Measurements from ENCODE around the gene CDA.
"Not testable (repeated sequence)": the region's sequence is repeated elsewhere in the genome, so short reads cannot be mapped to it uniquely, and the experiment has no call there.

The CDA gene

DNA sequence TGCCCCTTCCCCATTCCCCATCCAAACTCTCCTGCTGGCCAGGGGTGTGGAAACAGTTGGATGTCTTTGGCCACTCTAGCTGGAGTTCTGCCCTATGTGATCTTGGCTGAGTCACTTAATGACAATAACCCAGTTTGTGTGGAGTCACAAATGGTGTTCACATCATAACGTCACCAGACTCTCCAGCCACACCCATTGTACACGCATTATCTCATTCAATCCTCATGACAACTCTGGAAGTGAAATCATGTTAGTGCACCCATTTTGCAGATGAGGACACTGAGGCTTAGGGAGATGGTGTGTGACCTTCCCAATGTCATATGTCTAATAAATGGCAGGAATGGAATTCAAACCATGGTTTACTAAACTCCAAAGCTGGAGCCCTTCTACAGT is 1.2 kb upstream of the CDA start:
- no peak for DNase-seq

DNA sequence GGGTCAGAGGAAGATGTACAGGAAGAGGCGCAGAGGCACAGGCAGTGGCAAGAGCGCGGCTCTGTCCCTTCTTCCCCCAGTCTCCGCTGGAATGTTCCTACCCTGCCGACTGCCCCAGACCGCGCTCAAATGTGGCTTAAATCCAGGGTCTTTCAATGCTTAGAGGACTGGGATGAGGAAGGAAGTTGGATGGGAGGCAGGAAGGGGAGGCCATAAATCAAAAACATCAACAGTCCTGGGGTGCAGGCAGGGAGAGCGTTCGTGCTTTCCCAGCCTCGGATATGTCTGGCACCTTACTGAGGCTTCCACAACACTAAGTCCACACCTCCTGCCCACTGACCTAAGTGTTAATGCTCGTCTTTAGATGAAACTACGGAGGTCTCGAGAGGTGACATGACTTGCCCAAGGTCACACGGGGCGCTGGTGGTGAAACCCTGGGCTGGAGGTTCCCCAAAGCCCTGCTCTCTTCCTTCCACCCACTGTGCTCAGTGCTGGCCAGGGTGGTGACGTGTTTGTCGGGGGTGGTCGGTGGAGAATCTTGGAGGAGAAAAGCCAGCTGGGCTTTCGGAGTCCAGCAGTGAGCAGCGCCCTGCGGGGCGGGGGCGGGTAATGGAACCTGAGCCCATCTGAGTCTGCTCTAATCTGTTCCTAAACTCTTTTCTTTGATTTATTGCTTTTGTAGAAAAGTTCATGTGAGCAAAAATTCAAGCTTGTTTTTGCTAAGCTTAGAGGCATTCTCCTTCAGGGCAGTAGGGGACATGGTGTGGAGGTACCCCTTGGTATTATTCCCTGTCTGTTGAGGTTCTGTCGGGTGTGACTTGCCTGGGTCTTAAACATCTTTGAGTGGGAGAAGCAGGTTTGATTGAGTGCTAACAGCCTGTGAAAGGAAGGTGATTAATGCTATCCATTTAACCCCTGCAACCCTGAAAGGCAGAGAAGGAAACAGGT is 708 bp downstream of the CDA start:
- no peak for DNase-seq

DNA sequence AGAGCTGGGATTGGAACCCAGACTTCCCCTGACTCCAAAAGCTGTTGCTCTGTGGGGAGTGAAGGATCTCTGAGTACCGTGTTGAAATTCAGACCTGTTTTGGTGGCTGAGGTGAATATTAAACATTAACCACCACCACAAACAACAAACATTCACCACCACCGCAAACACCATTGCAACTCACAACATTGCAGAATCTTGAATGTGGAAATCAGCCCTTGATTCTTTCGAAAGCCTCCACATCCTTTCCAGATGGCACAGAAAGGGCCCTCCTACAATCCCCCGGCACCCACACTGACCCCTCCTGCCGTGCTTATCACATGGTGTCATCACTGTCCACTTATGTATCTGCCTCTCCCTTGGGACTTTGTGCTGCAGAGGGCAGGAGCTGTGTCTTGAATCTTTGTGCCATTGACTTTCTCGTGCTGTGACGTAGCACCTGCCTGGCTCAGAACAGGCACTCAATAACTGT is 1.4 kb downstream of the CDA start:
- no peak for DNase-seq

DNA sequence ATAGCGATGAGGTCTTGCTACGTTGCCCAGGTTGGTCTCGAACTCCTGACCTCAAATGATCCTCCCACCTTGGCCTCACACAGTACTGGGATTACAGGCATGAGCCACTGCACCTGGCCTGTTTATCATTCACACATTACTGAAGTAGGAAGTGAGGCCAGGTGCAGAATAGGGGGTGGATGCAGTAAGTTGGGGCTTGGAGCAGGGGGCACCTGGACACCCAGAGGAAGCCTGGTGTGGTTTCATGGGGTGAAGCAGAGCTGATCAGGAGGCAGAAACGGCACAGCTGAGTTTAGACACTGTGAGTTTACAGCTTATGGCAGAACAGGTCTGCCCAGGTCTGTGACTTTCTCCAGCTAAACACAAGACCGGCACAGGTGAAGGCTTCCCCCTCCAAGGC is 4.9 kb downstream of the CDA start:
- DNase-seq, result no peak

DNA sequence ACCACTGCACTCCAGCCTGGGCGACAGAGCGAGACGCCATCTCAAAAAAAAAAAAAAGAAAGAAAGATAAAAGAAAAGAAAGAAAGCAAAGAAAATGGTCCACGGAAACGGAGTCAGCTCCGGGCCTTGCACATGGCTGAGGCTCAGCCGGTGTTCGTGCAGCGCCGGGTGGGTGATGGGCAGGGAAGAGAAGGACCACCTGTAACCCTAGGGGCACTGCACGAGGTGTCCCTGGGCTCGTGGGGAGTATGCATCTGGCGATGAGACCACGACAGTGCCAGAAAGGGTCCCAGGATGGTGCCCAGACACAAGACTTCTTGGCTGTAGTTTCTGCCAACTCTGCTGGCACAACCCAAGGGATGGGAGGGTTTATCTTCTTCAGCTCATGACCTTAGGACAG is 5.8 kb downstream of the CDA start:
- DNase-seq, result no peak

DNA sequence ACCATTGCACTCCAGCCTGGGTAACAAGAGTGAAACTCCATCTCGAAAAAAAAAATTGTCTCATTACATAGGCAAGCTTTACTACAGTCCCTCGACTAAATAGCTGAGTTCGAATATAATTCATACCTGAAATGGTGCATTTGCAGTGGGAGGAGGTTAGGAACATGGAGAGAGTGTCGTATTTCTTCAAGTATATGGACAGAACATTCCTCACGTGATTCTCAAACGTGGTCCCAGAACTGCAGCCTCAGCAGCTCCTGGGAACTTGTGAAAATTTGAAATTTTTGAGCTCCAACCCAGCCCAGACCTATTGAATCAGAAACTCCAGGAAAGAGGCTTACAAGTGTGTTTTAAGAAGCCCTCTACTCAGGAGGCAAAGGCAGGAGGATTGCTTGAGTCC is 7.2 kb downstream of the CDA start:
- no peak for DNase-seq

DNA sequence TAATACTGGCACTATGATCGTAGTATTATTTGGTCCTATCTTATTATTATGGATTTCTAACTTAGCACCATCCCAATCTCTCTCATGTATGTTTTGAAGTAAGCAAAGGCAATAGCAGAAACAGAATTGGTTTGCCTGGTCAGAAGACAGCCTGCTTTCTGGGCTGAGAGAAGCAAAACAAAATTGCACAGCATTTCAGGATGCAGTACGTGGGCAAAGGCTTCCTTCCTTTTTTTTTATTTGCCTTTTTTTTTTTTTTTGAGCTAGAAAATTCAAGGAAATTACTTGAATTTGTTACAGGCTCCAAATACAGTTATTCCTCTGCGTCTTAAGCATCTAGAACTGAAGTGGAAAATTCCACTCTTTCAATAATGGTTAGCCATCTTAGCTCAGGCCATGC is 8.8 kb downstream of the CDA start:
- no peak for DNase-seq

DNA sequence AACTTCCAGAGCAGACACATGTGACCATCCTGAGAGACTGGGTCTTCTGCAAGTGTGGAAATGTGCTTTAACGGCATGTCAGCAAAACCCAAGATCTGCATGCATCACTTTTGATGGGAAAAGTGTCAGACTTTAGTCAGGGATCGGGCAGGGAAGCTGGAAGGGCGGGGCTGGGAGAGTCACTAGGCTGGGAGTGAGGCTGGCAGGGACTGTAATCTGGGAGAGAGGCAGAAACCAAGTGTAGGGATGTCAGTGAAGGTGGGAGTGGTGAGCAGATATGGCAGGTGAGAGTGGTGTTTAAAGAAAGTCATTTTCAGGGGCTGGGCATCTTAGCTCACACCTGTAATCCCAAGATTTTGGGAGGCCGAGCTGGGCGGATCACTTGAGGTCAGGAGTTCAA is 11.3 kb downstream of the CDA start:
- DNase-seq, result no peak

DNA sequence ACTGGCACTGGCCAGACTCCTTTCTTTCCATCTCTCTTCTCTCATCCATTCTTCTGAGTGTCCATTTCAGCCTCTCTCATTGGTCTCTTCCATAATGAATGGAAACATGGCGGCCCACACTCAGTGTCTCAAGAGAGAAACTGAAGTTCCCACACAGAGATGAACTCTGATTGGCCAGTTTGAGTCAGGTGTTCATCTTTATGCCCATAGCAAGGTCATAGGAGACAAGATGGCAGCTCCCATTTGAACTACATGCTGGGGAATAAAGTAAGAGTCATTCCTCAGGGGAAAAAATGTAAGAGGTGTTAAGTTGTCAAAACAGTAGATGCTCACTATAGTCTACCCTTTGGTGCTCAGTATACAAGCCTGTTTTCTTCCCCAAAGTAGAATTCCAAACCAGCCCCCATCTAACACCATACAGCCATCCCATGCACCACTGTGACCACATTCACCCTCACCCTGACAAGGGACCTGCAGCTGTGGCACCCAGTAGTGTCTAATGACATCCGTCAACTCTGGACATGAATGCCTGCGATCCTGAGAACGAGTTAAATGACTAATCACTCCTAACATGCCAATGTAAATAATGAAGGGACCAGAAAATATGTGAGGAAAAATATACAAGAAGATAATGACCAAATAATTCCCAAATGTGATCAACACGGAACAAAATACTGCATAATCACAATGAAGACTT is 12.4 kb downstream of the CDA start:
- DNase-seq, result no peak

DNA sequence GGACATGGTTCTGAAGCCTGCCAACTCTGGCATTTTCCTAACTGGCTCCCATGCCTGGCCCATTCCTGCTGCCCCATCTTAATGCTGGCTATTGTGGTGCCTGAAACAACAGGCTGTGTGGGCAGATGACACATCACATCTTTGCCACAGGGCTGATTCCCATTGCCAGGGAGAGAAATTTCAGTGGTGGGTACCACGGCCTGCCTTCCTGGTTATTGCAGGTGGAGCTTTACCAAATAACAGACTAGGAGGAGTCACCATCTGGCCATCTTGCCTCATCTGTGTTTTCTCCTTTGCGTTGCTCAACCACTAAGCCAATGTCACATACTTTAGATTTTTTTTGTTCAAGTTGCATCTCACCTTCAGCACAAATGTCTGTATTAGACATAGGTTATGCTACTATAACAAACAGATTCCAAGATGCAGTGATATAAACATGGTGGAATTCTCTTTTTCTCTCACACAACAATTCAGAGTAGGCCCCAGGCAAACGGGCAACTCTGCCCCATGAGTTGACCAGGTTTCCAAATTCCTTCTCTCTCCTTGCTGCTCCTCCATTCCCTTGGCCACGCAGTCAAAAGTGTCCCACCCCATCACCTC is 14.1 kb downstream of the CDA start:
- no peak for DNase-seq

DNA sequence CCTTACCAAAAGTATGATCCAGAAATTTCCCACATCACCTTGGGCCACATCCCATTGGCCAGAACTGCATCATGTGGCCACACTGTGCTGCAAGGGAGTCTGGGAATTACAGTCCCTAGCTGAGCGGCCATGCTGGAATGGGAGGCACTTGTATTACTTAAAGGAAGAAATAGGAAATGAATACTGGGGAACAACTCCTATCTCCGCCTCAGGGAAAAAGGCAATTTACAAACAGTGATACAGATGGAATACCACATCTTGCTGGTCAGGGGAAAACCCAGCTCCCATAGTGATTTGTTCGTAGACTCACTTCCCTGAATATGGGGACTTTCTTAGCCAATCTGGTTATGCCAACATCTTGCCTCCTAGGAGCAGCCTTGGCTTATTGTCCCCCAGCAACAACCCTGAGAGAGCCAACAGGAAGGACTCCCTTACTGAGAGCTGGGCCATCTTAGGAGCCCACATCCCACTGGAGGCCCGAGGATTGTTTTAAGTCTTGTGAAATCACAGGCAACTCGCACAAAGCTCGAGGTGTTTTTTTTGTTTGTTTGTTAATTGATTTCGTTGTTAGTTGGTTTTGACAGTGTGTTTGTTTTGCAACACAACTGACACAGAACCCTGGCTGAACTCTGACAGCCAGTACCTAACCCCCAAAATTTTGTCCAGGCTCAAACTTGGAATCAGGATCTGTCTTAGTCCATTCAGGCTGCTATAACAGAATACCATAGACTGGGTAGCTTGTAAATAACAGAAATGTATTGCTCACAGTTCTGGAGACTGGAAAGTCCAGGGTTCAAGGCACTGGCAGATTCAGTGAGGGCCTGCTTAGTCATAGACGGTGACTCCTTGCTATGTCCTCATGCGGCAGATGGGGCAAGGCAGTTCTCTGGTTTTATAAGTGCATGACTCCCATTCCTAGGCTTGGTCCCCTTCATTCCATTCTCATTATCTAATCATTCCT is 14.9 kb downstream of the CDA start:
- DNase-seq, result no peak

DNA sequence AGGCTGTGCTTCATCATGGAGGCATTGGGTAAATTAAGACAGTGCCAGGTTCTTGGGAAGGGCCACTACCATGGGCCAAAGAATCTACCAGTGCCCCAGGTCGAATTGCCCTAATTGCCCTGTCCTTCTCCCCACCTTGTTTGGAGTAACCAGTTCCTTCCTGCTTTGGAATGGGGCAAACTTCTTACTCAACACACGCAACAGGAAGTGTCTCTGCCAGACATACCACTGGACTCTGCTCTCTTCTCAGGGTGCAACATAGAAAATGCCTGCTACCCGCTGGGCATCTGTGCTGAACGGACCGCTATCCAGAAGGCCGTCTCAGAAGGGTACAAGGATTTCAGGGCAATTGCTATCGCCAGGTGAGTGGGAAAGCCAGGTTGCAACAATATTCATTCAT is 15.8 kb downstream of the CDA start:
- no peak for DNase-seq

DNA sequence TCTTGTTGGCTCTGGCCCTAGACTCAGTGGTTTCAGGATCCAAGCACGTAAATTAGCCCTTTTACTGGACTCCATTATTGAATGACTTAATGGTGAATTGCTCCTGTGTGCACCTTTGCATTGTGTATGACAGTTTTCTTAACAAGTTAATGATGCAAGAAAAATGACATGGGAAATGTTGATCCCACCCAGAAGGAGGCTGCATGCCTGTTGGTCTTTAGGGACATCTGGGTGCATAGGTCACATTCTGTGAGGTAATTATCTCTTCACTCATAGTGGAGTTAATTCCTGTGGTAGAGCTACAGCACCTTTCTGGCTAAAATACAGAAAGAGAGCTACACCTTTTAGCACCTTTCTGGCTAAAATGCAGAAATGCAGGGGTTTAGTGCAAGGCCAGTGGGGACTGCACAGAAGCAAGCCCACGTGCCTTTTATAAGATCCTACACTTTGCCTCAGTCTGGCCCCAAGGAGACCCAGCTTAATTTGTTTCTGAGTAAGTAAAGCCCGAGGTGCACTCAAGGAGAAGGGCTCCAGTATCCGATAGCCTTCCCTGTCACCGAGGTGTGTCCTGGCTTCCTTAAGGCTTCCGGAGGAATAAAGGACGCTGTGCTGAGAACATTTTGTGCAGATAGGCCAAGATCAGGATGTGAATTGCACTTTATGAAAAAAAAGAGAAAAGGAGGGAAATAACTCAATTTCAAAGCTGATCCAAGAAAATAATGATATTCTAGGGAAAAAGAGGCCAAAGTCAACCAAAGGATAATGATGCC is 18.1 kb downstream of the CDA start:
- DNase-seq, result not testable (repeated sequence)

DNA sequence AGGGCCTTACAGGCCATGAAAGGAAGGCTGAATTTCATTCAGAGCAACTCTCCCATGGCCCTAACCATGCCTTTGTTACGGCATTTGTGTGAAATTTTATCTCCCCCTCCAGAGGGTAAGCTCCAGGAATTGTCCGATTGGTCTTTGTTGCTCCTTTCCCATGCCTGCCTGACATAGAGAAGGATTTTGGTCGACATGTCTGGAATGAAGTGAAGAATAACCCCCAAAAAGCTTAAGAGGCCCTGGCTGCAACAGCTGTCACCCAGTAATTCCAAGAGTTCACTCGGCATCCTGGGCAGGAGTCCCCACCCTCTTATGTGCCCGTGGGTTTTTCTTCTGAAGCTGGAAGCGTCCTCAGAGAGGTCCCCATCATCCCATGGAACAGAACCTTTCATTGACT is 20.6 kb downstream of the CDA start:
- no peak for DNase-seq

DNA sequence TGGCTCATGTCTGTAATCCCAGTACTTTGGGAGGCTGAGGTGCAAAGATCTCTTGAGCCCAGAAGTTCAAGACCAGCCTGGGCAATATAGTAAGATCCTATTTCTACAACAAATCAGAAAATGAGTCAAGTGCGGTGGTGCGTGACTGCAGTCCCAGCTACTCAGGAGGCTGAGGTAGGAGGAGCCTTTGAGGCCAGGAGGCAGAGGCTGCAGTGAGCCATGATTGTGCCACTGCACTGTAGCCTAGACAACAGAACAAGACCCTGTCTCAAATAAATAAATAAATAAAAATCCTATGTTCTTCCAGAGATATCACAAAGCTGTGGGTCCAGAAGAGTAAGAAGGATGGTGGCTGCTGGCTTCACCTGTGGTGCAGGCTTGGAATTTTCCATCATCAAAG is 22.1 kb downstream of the CDA start:
- no peak for DNase-seq

DNA sequence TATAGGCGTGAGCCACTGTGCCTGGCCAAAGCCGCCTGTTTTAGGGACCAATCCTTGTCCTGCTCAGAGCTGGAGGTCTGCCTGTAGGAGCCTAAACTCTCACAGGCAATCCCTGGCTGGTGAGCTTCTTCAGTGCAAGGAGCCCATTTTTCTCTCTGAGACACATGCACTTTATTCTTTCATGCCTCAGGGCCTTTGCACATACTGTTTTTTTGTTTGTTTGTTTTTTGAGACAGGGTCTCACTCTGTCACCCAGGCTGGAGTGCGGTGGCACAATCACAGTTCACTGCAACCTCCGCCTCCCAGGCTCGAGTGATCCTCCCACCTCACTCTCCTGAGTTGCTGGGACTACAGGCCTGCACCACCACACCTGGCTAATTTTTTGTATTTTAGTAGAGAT is 22.8 kb downstream of the CDA start:
- DNase-seq, result no peak

DNA sequence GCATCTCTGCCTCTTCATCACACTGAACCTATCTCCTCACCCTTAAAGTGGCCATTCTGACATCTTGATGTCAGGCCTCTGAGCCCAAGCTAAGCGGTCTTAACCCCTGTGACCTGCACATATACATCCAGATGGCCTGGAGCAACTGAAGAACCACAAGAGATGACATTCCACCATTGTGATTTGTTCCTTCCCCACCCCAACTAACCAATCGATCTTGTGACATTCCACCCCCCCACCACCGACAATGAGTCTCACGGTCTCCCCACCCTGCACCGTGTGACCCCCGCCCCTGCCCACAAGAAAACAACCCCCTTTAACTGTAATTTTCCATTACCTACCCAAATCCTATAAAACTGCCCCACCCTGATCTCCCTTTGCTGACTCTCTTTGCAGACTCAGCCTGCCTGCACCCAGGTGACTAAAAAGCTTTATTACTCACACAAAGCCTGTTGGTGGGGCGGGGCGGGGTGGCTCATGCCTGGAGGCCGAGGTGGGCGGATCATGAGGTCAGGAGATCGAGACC is 23.4 kb downstream of the CDA start:
- DNase-seq, result no peak

DNA sequence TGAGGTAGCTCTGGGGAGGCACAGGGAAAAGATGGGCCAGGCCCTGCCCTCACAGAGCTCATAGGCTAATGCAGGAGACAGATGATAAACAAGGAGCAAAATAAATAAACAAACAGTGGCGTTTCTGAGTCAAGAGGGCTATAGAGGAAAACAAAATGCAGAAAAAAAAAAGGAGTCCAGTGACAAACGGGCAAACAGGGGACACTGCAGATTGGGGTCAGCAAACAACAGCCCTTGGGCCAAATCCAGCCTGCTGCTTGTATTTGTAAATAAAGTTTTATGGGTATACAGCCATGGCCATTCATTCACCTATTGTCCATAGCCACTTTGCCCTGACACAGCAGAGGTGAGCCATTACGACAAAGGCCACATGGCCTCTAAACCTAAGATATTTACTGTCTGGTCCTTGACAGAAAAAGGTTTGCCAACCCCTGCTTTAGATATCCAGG is 25.3 kb downstream of the CDA start:
- no peak for DNase-seq

DNA sequence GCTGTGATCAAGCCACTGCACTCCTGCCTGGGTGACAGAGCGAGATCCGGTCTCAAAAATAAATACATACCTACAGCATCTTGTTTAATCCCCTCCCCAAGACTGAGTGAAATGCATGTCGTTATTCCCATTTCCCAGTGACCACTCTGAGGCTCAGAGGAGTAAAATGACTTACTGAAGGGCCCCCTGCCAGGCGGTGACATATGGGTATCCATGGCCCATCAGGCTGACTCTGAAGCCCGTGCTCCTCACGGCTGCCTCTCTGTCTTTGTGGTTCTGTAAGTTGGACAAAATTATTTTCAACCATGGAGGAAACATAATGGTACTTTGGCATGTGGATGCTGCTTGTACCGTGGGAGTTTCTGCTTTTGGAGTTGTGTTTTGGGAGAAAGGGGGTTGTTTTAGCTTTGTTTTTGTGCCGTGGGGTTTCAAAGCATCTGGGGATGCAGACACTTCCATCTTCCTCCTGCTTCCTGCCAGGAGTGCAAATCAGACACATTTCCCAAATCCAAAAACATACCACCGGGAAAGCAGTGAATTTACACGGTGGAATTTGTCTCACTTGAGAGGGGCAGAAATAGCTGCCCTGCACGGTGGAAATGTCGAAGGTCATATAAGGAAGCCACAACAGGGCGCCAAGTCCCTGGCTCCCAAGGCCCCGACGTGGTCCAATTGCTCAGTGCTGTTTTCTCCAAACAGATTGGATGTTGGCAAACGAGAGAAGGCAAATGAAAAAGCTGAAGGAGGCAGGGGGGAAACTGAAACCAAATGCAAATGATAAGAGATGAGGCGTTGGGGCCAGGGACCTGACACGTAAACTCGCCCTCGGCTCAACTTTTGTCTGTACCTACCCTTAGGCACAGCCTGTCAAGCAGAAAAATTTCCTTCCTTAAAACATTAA is 27.3 kb downstream of the CDA start:
- no peak for DNase-seq

DNA sequence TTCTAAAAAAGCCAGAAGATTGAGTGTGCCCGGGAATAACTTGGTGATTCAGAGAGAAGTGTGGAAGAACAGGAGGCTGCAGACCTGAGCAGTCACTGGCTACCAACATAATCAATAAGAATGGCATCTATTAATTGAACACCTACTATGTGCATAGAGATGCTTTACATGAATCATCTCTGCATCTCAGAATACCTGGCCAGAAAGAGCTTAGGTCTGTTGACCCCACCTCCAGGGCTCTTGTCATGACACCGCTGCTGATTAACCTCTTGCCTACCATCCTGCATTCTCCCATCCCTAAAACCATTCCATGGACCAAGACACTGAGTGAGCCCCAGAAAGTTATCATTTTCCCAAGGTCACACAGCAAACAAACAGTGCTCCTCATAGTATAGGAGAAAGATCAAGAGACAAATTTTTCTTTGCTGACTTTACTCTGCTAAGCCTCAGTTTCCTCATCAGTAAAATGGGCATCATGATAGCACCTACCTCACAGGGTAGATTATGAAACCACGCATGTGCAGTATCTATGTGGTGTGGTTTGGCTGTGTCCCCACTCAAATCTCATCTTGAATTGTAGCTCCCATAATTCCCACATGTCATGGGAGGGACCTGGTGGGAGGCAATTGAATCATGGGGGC is 28.1 kb downstream of the CDA start:
- DNase-seq, result no peak
